Stimulated activated CD4-positive, alpha-beta T cell treated with anti-CD3 and anti-CD28 coated beads, Interleukin-1b, Interleukin-23, amount 100 ng/mL, for 48 hours (primary cell): ENCODE measurements around the gene FNDC1.
"Not testable (repeated sequence)": the region's sequence is repeated elsewhere in the genome, so short reads cannot be mapped to it uniquely, and the experiment has no call there.

ENCODE experiments used
- DNase-seq: peaks from one replicate; pipeline ENCODE4 v3.0.0-alpha.2; 2020

FNDC1 gene

DNA sequence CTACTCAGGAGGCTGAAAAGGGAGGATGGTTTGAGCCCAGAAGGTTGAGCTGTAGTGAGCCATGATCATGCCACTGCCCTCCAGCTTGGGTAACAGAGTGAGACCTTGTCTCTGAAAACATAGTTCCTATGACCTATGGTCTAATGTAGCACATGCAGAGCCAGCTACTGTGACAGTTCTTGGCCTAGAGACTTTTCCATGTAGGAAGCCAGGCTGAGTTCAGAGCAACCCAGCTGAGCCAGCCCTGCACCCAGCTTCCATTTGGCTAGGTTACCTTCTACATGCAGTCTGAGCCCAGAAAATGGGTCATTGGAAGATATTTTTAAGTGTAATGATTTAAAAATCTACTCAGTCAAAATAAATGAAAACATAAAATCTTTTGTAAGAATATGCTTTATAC lies 92.8 kb downstream of the FNDC1 start:
- DNase-seq, result no peak

DNA sequence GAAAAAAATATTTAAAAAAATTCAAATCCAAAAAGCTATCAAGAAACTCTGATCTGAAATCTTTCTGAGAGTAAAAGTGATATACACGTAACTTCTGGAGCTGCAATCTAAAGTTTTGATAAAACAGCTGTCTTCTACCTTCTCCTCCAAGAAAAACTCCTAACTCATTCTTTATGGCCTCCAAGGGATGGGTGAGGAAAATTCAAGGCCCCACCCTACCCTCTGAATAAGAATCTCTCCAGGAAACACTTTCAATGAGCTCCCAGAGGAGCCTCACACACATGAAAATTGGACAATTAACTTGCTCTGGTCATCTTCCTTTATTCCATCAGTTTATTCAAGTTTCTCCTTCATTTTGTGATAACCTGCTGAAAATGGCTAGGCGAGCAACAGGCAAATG lies 93.4 kb downstream of the FNDC1 start:
- no peak for DNase-seq

DNA sequence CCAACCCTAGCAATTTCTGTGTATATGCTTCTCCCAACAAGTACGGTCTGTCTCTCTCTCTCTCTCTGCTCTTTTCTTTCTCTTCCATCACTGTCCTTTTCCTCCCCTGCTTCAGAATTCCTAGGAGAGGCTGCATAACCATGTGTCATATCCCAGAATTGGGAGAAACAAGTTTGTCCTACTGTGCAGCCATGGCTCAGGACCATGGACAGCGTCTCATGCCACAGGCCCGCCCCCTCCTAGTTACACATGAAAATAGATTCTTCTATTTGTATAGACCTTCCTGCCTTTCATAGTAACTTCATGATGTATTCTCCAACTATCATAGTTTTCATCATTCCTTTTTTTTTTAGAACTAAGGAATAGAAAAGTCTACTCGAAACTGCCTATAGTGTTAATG lies 98.0 kb downstream of the FNDC1 start:
- DNase-seq, result no peak

DNA sequence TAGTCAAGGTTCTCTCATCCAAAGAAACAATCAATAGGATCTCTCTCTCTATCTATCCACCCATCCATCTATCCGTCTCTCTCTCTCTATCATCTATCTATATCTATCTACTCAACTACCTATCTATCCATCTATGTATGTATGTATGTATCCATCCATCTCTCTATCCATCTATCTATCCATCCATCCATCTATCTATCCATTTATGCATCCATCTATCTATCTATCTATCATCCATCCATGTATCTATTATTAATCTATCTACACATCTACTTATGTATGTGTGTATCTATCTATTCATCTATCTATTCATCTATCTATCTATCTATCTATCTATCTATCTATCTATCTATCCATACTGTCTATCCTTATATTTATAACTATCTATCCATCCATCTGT lies 99.3 kb downstream of the FNDC1 start:
- no peak for DNase-seq

DNA sequence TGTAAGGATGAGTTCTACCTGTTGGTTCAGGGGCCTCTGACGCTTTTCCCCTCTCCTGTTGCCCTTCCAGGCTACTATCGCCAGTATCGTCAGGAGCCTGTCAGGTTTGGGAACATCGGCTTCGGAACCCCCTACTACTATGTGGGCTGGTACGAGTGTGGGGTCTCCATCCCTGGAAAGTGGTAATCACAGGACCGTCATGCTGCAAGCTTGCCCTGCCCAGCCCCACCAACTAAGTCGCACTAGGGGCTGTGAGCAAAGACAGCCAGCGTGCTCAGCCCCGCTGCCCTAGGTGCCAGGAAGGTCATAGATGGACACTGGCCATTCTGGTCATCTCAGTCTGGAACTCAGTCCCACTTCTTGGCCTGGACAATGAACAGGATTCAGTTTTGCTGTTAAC lies 102.1 kb downstream of the FNDC1 start:
- no peak for DNase-seq

- no peak for DNase-seq
These were observed 109.4 kb downstream of the FNDC1 start for GRCh38 chr6:159278626-159279025.

GRCh38 chr6:159279790-159280277 lies 110.6 kb downstream of the FNDC1 start:
- DNase-seq, result no peak

- no peak for DNase-seq
These were observed 113.2 kb downstream of the FNDC1 start for GRCh38 chr6:159282421-159282820.

- DNase-seq, result not testable (repeated sequence)
These were observed 115.5 kb downstream of the FNDC1 start for GRCh38 chr6:159284661-159285060.

- no peak for DNase-seq
These were observed 129.6 kb downstream of the FNDC1 start for GRCh38 chr6:159298840-159299239.

DNA sequence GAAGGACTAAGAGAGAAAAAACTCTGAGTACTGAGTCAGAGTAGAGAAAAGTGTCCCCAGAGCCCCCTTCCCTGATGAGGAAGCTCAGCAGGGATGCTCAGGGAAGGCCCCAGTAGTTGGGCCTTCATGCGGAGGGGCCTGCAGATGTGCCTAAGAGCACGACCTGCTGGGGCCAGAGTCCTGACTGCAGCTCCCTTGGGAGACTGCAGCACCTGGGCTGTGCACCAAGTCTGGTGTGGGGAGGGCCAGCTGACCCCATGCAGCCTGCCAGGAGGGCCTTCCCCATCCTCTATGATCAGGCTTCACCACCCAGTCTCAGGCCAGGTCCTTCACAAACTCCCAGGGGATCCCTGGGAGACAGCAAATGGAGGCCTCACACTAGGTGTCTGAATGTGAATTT lies 130.4 kb downstream of the FNDC1 start:
- no peak for DNase-seq

GRCh38 chr6:159301277-159301676 lies 132.1 kb downstream of the FNDC1 start:
- no peak for DNase-seq

- DNase-seq, result no peak
These were observed 132.8 kb downstream of the FNDC1 start for GRCh38 chr6:159301810-159302593.

DNA sequence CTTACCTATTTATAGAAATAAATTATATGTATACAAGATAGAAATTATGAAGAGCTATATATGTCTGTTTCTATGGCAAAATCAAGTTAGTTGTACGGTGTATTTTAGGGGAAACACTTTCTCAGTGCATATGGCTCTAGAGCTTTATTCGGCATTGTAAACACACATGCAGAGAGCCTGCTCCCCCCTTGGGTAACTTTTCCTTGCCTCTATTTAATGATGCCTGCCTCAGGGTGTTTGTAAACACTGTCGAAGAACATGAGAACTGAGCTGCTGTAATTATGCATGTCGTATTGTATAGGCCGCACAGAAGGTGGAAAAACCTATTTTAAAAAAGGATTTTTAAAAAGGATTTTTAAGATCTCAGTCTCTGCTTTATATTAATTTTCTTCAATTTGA lies 133.4 kb downstream of the FNDC1 start:
- DNase-seq, result no peak

DNA sequence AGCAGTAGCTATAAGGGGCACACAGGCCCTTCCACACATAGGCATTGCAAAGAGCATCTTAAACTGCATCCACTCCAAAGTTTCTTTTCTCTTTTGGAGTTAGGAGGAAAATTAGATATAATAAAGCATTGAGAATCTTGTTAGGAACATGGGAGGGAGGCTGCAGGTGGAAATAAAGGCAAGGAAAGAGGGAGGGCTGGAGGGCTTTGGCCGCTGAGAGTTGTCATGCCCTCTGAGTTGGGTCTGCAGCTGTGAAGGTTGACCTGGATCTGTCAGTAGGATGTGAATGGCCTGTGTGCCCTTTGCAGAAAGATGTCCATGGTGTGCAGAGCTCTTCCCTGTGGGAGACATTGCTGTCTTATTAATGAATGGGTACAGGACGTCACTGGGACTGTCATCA lies 134.0 kb downstream of the FNDC1 start:
- no peak for DNase-seq

DNA sequence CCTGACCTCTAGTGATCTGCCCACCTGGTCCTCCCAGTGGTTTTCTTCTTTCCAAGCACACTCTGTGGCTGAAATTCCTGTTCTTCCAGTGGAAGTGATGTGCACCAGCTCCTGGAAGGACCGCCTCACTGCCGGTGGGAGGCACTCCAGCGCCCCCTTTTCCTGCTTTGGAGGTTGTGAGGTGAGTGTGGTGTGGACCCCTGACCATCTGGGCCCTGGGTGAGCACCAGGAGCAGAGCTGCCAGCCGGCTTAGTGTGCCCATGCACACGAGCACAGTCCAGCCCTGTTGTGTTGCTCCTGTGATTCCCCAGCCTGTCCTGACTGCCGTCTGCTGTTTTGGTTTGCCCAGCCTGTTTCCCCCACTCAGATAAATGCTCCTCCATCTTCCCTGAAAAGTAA lies 134.6 kb downstream of the FNDC1 start:
- no peak for DNase-seq

GRCh38 chr6:159304641-159305040 lies 135.4 kb downstream of the FNDC1 start:
- DNase-seq, result no peak

GRCh38 chr6:159305159-159305558 lies 136.0 kb downstream of the FNDC1 start:
- no peak for DNase-seq

- no peak for DNase-seq
These were observed 136.8 kb downstream of the FNDC1 start for GRCh38 chr6:159305804-159306537.

DNA sequence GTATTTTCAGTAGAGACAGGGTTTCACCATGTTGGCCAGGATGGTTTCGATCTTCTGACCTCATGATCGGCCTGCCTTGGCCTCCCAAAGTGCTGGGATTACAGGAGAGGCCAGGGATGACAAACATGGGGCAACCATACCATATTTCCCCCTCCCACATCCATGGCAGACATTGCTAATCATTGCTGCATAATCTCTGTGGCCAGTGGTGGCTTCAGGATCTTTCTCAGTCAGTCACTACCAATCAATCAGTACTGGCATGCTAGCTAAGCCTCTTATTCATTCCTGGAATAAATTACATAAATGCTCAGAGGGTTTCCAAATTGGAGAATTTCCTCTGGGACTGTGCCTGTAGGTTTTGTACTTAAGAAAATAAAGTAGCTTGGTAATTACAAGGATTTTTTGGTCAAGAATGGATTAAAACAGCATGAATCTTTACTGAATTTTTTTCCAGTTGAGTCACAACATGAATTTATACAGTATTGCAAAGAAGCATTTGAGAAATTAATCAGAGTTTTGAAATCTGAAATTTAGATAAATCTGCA lies 138.1 kb downstream of the FNDC1 start:
- DNase-seq, result no peak

DNA sequence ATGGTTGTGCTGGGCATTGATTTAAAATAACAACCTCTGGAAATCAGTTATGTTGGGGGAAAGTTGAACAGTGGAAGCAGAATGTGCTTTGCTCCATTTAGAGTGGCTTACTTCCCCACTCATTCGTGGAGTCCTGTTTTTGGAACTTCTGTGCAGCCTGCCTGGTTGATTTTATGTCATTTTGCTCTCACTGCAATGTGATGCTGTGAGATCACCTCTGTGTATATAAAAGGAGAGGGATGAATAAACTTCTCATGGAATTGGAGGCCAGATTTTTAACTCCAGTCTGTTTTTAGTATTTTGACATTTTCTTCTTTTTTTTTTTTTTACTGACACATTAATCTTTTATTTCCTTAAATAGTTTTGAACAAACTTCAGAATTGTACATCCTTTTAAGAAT lies 139.0 kb downstream of the FNDC1 start:
- no peak for DNase-seq

GRCh38 chr6:159309723-159310122 lies 140.5 kb downstream of the FNDC1 start:
- DNase-seq, result no peak

GRCh38 chr6:159311618-159312017 lies 142.4 kb downstream of the FNDC1 start:
- no peak for DNase-seq

- DNase-seq, result no peak
These were observed 143.0 kb downstream of the FNDC1 start for GRCh38 chr6:159312206-159312605.
